IPS-20b (cell line): ENCODE measurements around the gene LMOD1.

Experiments used
- H3K27ac ChIP-seq: one replicate; pipeline ENCODE4 v1.5.1; 2013; ENCODE audit warnings: low read length
- H3K27me3 ChIP-seq: 2 replicates; pipeline ENCODE4 v1.6.1; 2013; ENCODE audit warnings: mild to moderate bottlenecking, low read length, inconsistent platforms; ENCODE audit not compliant: insufficient read depth
- H3K36me3 ChIP-seq: 2 replicates; pipeline ENCODE4 v1.6.1; 2013; ENCODE audit warnings: low read depth, mild to moderate bottlenecking, inconsistent platforms, low read length, moderate library complexity; ENCODE audit not compliant: insufficient read depth
- H3K4me1 ChIP-seq: 2 replicates; pipeline ENCODE4 v1.6.1; 2013; ENCODE audit warnings: mild to moderate bottlenecking, control low read depth, inconsistent platforms, low read length, moderate library complexity; ENCODE audit not compliant: insufficient read depth
- H3K4me3 ChIP-seq: 2 replicates; pipeline ENCODE4 v1.5.1; 2013; ENCODE audit warnings: mild to moderate bottlenecking, low read length, inconsistent platforms
- H3K9ac ChIP-seq: 2 replicates; pipeline ENCODE4 v1.6.1; 2013; ENCODE audit warnings: low read depth, mild to moderate bottlenecking, inconsistent platforms, low read length, moderate library complexity
- H3K9me3 ChIP-seq: 2 replicates; pipeline ENCODE4 v1.6.1; 2013; ENCODE audit warnings: mild to moderate bottlenecking, low read depth, low read length, inconsistent platforms; ENCODE audit not compliant: insufficient read depth

Gene LMOD1

GRCh38 chr1:201898240-201898894 lies 48.0 kb downstream of the LMOD1 start:
- Histone ChIP-seq H3K4me1 (peaks cover 14% of the 10 kb centered on the region), H3K9ac (no peak overlapping the region), H3K27me3 (no peaks in the 10 kb centered on the region), H3K27ac (no peak overlapping the region), H3K4me3 (no peak overlapping the region), H3K36me3 (no peaks in the 10 kb centered on the region), H3K9me3 (no peaks in the 10 kb centered on the region)

- H3K9me3 ChIP-seq, result no peaks in the 10 kb centered on the region
- H3K4me1 ChIP-seq, result peaks cover 14% of the 10 kb centered on the region
- no peak overlapping the region for H3K9ac ChIP-seq
- no peak overlapping the region for H3K4me3 ChIP-seq
- H3K27me3 ChIP-seq, result no peaks in the 10 kb centered on the region
- no peak overlapping the region for H3K27ac ChIP-seq
- no peaks in the 10 kb centered on the region for H3K36me3 ChIP-seq
Observed at GRCh38 chr1:201896951-201897391, 49.4 kb downstream of the LMOD1 start.

DNA sequence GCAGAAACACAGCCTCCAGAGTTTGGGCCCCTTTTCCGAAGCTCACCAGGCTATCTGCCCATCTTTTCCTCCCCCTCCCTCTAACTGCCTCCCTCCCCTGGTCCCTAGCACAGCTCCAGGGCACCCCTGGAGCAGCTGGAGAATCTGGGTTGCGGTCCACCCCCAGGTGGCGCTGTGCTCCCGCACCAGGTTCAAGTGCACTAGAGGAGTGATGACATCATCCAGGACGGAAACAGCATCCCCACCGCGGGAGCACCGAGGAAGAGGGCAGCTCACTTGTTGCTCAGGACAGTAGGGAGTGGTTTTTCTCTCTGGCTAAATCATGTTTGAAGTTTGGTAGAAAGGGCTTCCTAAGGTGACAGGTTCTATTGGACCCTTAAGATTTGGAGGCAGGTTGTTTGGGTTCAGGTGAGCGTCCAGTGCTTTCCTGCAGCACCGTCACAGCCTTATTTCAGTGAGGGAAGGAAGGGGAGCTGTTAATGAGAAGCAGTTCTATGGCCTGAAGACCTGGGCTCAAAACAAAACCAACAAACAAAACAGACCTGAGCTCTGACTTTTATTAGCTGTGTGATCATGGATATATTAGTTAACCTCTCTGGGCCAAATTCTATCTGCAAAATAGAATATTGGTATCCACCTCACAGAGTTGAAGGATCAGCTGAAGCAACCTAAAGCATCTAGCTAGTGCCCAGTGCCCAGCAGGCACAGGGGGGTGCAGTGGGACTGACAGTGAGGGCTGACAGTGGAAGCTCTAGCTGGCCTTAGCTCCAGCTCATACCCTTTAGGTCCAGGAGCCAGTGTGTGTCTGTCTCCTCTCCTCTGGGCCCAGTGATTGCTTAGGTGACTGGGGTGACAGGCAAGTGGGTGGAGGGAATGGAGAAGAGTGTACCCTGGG lies 50.2 kb downstream of the LMOD1 start:
- Histone ChIP-seq H3K27me3 (no peaks in the 10 kb centered on the region), H3K36me3 (no peaks in the 10 kb centered on the region), H3K4me3 (peak overlapping the region; percentile 28; the same call in 1 of the 2 replicates), H3K27ac (no peak overlapping the region), H3K4me1 (peaks cover 14% of the 10 kb centered on the region), H3K9me3 (no peaks in the 10 kb centered on the region), H3K9ac (peak overlapping the region; percentile 43; the same call in 1 of the 2 replicates)

- Histone ChIP-seq H3K9me3 (no peaks in the 10 kb centered on the region), H3K27ac (peak overlapping the region; percentile 40), H3K4me3 (no peak overlapping the region), H3K9ac (no peak overlapping the region), H3K4me1 (peaks cover 14% of the 10 kb centered on the region), H3K36me3 (no peaks in the 10 kb centered on the region), H3K27me3 (peaks cover 5% of the 10 kb centered on the region)
Observed at GRCh38 chr1:201895120-201895665, 51.2 kb downstream of the LMOD1 start.

GRCh38 chr1:201894343-201895119 lies 51.8 kb downstream of the LMOD1 start:
- Histone ChIP-seq H3K9ac (peak overlapping the region; percentile 21; the same call in 1 of the 2 replicates), H3K4me1 (peaks cover 15% of the 10 kb centered on the region), H3K36me3 (no peaks in the 10 kb centered on the region), H3K27ac (no peak overlapping the region), H3K4me3 (no peak overlapping the region), H3K9me3 (no peaks in the 10 kb centered on the region), H3K27me3 (peaks cover 12% of the 10 kb centered on the region)

DNA sequence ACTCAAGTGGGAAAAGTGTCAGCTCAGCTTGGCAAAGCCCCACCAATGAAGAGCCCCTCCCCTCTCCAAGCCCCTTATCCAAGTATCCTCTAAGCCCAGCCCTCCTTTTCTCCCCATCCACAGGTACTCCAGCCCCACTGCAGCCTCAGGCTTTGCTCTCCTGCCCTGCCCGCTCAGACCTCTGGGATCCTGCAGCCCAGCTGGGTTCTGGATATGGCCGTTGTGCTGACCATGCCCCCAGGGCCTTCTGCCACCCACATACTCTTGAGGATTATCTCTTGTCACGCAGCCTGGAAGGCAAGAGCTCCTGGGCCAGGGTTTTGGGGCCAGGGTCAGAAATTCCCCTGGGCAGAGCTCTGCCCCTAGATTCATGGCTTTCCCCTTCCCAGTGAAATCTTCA lies 52.9 kb downstream of the LMOD1 start:
- Histone ChIP-seq H3K27ac (no peak overlapping the region), H3K4me3 (no peak overlapping the region), H3K27me3 (peaks cover 21% of the 10 kb centered on the region), H3K9ac (no peak overlapping the region), H3K9me3 (no peaks in the 10 kb centered on the region), H3K36me3 (no peaks in the 10 kb centered on the region), H3K4me1 (peaks cover 17% of the 10 kb centered on the region)

- Histone ChIP-seq H3K27ac (no peak overlapping the region), H3K4me3 (no peak overlapping the region), H3K9me3 (no peaks in the 10 kb centered on the region), H3K9ac (no peak overlapping the region), H3K27me3 (peaks cover 33% of the 10 kb centered on the region), H3K36me3 (no peaks in the 10 kb centered on the region), H3K4me1 (peaks cover 22% of the 10 kb centered on the region)
Observed at GRCh38 chr1:201892211-201892610, 54.1 kb downstream of the LMOD1 start.

DNA sequence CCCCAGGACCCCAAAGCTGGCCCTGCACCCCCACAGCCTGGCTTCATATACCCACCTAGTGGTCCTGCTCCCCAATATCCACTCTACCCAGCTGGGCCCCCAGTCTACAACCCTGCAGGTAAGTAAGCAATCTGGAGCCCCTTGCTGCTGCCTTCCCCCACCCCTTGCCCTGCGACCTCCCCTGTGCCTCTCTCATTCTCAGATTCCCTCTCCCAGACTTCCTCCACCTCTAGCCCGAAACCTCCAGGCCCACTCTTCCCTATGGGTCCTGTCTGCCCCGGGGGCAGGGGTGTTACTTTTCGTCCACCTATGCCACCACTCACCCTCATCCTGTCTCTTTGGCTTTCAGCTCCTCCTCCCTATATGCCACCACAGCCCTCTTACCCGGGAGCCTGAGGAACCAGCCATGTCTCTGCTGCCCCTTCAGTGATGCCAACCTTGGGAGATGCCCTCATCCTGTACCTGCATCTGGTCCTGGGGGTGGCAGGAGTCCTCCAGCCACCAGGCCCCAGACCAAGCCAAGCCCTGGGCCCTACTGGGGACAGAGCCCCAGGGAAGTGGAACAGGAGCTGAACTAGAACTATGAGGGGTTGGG lies 54.8 kb downstream of the LMOD1 start:
- no peak overlapping the region for H3K9ac ChIP-seq
- no peaks in the 10 kb centered on the region for H3K36me3 ChIP-seq
- no peak overlapping the region for H3K27ac ChIP-seq
- H3K4me1 ChIP-seq, result peaks cover 19% of the 10 kb centered on the region
- H3K27me3 ChIP-seq, result peaks cover 38% of the 10 kb centered on the region
- no peak overlapping the region for H3K4me3 ChIP-seq
- H3K9me3 ChIP-seq, result no peaks in the 10 kb centered on the region

DNA sequence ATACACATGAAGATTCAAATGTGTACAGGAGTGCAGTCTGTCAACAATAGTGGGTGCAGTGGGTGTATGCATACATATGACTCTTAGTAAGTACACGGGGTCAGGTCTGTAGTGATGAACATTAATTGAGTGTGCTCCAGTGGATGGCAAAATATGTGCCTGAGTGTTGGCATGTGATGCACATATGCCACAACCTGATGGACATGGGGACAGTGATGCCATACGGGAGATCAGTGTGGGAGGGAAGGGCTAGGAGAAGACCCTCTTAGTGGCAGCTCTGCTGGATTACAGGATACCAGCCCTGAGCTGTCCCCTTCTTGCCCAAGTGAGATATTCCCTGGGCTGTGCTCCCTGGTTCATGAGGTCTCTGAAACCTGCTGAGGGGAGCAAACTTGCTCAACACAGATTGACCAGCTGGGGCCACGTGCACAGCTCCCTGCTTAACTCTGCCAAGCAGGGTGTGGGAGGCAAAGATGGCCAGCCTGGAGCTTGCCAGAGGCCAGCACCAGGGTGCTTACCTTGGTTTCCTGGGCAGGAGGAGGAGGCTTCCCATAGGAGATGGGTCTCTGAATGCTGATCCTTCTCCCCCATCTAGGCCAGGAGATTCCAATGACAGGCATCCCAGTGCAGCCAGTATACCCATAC lies 55.4 kb downstream of the LMOD1 start:
- Histone ChIP-seq H3K4me1 (peaks cover 19% of the 10 kb centered on the region; the same call in 1 of the 2 replicates), H3K36me3 (no peaks in the 10 kb centered on the region), H3K9ac (no peak overlapping the region), H3K27ac (no peak overlapping the region), H3K27me3 (peaks cover 38% of the 10 kb centered on the region), H3K9me3 (no peaks in the 10 kb centered on the region), H3K4me3 (no peak overlapping the region)

DNA sequence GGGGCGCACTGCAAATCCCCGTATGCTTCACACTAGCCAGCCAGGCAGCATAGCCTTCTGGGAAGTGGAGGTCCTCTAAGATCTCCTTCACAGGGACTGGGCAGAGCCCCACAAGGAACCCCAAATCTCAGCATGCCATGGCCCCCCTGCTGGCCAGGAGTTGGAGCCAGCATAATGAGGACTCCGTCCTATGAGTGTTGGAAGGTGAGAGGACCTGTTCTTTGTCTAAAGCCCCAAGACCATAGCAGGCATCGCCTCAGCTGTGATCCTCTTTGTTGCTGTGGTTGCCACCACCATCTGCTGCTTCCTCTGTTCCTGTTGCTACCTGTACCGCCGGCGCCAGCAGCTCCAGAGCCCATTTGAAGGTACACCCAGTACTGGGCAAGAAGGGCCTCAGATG lies 56.1 kb downstream of the LMOD1 start:
- no peaks in the 10 kb centered on the region for H3K36me3 ChIP-seq
- peaks cover 19% of the 10 kb centered on the region; the same call in 1 of the 2 replicates for H3K4me1 ChIP-seq
- H3K27me3 ChIP-seq, result peaks cover 38% of the 10 kb centered on the region
- H3K27ac ChIP-seq, result no peak overlapping the region
- H3K9me3 ChIP-seq, result no peaks in the 10 kb centered on the region
- H3K9ac ChIP-seq, result no peak overlapping the region
- no peak overlapping the region for H3K4me3 ChIP-seq
